PFSK-1 (cell line): Measurements from ENCODE around the gene CHCHD5.

Experiments used
- POLR2AphosphoS5 ChIP-seq: IDR thresholded peaks from 2 replicates; pipeline ENCODE4 v1.6.1; 2012; ENCODE audit warnings: low read depth, mild to moderate bottlenecking, control low read depth, low read length, moderate library complexity
- SIN3A ChIP-seq: IDR thresholded peaks from 2 replicates; pipeline ENCODE4 v1.6.1; 2012; ENCODE audit warnings: mild to moderate bottlenecking, low read length, moderate library complexity, borderline replicate concordance; ENCODE audit not compliant: insufficient read depth
- TAF1 ChIP-seq: IDR thresholded peaks from 2 replicates; pipeline ENCODE4 v1.6.1; 2012; ENCODE audit warnings: low read length, control low read depth, borderline replicate concordance; ENCODE audit not compliant: insufficient read depth
- TF ChIP-seq, protein P1 (sequence below), 2 experiments: IDR thresholded peaks; 2 replicates each; pipeline versions ENCODE4 v1.6.1 to v1.8.0; 2011 to 2012; ENCODE audit warnings: low read depth in 2 of 2, low read length in 2 of 2, control low read depth in 1 of 2, inconsistent platforms in 1 of 2, mild to moderate bottlenecking in 1 of 2, moderate library complexity in 1 of 2; ENCODE audit not compliant: insufficient read depth in 1 of 2

DNA sequence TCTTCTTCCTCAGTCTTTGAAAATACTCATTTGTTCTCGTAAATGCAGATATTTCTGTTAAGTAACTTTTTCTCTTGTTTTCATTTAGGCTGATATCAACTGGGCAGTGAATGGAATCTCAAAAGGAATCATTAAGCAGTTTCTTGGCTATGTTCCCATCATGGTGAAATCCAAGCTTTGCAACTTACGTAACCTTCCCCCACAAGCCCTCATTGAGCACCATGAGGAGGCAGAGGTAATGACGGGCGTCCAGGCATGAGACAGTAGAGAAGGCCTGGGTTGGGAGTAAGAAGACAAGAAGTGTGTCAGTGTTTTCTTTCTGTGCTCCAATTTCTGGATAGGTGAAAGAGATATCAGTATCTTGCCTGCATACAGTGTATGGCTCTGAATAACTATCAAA lies 37.1 kb upstream of the CHCHD5 start:
- TF ChIP-seq POLR2AphosphoS5 (no peak), SIN3A (no peak), TAF1 (no peak)
- TF ChIP-seq, protein P1, sequence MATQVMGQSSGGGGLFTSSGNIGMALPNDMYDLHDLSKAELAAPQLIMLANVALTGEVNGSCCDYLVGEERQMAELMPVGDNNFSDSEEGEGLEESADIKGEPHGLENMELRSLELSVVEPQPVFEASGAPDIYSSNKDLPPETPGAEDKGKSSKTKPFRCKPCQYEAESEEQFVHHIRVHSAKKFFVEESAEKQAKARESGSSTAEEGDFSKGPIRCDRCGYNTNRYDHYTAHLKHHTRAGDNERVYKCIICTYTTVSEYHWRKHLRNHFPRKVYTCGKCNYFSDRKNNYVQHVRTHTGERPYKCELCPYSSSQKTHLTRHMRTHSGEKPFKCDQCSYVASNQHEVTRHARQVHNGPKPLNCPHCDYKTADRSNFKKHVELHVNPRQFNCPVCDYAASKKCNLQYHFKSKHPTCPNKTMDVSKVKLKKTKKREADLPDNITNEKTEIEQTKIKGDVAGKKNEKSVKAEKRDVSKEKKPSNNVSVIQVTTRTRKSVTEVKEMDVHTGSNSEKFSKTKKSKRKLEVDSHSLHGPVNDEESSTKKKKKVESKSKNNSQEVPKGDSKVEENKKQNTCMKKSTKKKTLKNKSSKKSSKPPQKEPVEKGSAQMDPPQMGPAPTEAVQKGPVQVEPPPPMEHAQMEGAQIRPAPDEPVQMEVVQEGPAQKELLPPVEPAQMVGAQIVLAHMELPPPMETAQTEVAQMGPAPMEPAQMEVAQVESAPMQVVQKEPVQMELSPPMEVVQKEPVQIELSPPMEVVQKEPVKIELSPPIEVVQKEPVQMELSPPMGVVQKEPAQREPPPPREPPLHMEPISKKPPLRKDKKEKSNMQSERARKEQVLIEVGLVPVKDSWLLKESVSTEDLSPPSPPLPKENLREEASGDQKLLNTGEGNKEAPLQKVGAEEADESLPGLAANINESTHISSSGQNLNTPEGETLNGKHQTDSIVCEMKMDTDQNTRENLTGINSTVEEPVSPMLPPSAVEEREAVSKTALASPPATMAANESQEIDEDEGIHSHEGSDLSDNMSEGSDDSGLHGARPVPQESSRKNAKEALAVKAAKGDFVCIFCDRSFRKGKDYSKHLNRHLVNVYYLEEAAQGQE (IDR thresholded peaks at IDR 0.05; ENCODE audit: insufficient read depth in 1 of 2, low read depth in 2 of 2, low read length in 2 of 2), result no peak
